MV-4-11 (cell line): ENCODE measurements around the gene ANKS3.
A peak's percentile ranks its signal among the peaks of the same experiment; 100 is the strongest.
"Not testable (repeated sequence)": the region's sequence is repeated elsewhere in the genome, so short reads cannot be mapped to it uniquely, and the experiment has no call there.

Experiments
- DNase-seq: peaks from one replicate; lab custom pipeline; 2025; lab: John Stamatoyannopoulos, UW

Gene ANKS3

GRCh38 chr16:4755687-4756086 is 21.6 kb upstream of the ANKS3 start:
- DNase-seq = no peak

- DNase-seq = no peak
Observed at GRCh38 chr16:4754865-4755264, 20.8 kb upstream of the ANKS3 start.

GRCh38 chr16:4753227-4753626 is 19.2 kb upstream of the ANKS3 start:
- DNase-seq = no peak

DNA sequence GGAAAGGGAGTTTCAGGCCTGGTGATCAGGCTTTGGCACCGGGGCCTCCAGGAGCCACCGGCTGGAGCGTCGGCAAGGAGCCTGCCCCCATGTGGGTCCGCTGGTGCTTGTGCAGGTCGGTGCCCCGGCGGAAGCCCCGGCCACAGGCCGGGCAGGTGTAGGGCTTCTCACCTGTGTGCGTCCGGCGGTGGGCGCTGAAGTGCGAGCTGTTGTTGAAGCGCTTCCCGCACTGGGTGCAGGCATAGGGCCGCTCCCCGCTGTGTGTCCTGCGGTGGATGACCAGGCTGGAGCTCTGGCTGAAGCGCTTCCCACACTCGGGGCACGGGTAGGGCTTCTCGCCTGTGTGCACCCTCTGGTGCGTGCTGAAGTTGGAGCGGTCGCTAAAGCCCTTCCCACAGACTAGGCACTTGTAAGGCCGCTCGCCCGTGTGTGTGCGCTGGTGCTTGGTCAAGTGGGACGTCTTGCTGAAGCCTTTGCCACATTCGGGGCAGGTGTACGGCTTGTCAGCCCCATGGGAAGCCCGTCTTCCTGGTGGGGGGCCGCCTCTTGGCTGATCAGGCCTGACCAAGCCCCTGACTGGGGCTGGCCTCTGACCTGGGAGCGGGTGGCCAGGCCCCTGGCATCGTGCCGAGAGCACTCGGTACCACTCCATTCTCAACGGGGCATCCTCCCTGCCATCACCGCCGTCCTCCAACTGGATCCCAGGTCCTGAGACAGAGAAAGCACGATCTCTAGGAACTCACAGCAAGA is 18.5 kb upstream of the ANKS3 start:
- DNase-seq = no peak

- no peak for DNase-seq
Observed at GRCh38 chr16:4750896-4751295, 16.8 kb upstream of the ANKS3 start.

DNA sequence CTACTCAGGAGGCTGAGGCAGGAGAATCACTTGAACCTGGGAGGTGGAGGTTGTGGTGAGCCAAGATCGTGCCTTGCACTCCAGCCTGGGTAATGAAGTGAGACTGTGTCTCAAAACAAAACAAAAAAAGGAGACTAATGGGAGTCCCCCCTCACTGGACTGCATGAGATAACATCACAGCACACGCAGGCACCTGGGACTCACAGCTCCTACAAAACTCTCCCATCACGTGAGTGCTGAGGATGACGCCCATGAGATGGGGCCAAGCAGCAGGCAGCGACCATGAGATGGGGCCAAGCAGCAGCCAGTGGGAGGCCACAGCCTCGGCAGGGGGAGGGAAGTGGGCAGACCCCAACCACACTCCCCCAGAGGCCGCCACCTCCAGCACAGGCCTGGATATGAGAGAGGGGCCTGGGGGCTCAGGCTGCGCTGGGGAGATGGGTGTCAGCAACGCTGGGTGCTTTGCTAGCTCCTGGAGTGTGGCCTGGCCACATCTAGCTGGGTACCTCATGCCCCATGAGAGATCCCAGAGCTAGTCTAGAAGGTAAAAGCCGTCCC is 15.7 kb upstream of the ANKS3 start:
- DNase-seq = no peak

DNA sequence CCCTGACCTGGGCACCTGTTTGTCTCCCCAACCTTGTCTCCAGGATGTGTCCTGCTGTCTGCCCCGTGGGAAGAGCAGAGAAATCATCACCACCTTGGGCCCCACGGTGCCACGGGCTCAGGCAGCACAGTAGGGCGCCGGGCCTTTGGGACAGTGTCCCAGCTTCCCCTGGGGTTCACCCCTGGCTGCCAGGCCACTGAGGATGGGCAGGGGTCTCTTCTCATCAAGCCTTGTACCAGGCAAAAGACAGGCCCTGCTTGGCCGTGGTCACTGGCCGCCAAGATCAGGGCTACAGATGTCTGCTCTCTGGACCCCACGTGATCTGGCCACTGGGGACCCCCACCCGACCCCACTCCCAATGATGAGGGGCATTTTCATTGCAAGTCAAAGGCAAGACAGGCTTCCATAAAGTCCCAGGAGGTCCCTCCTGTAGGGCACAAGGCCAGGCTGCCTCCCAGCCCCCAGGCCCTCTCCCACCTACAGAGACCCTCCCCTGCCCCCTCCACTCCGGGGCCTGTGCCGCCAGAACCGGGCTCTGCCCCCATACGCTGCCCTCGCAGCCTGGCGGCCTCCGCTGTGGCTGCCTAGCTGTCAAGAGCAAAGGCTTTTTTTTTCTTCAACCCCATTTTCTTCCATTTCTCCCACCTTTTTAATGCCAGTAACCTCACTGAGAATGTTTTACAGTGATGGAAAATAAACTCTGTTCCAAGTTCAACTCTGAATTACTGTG is 14.8 kb upstream of the ANKS3 start:
- no peak for DNase-seq

GRCh38 chr16:4747906-4748681 is 14.0 kb upstream of the ANKS3 start:
- DNase-seq = no peak

- DNase-seq = no peak
Observed at GRCh38 chr16:4746991-4747574, 13.0 kb upstream of the ANKS3 start.

GRCh38 chr16:4746215-4746614 is 12.1 kb upstream of the ANKS3 start:
- DNase-seq = no peak

- DNase-seq = no peak
Observed at GRCh38 chr16:4745274-4745569, 11.2 kb upstream of the ANKS3 start.

- DNase-seq = no peak
Observed at GRCh38 chr16:4744555-4745273, 10.6 kb upstream of the ANKS3 start.

DNA sequence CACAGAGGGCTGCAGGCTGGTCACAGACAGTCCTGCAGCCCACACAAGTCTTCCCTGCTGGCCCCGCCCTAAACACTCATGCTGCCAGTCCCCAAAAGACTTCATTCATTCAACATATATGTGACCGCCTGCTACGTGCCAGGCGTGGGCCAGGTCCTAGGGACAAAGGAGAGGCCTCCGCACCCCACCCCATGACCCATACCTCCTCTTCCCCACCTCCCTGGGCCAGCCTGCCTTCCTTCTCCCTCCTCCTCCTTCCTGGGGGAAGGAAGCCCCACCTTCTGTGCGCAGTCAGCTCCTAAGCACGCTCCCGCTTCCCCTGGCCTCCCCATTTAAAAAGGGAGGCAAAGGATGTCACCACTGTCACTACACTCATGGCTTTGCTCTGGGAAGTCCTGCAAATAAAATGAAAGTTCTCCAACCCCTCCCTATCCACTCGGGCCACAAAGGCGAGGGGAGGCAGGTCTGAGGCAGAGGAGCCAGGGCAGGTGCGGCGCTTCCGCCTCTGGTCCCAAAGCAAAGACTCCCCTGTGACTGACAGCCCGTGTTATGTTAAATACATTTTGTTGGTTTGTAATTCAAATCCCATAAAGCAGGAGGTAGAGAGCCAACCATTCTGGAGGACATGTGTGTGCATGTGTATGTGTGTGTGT is 9.3 kb upstream of the ANKS3 start:
- DNase-seq = no peak

- DNase-seq = not testable (repeated sequence)
Observed at GRCh38 chr16:4738370-4738769, 4.3 kb upstream of the ANKS3 start.

DNA sequence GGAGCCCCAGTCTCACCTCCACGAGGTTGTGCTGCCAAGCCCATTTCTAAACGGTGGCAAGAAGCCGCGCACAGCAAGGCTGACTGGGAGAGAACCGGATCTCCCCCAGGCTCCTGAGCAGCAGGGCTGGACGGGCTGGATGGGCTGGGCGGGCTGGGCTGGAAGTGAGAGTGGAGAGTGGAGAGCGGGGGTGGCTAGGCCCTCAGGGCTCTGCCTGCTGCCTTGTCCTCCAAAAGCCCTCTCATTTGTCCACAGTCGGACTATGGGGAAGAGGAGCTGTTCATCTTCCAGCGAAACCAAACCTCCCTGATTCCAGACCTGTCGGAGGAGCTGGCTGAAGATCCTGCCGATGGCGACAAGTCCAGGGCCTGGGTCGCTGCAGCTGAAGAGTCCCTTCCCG is 3.5 kb upstream of the ANKS3 start:
- no peak for DNase-seq

- no peak for DNase-seq
Observed at GRCh38 chr16:4736546-4736945, 2.5 kb upstream of the ANKS3 start.

DNA sequence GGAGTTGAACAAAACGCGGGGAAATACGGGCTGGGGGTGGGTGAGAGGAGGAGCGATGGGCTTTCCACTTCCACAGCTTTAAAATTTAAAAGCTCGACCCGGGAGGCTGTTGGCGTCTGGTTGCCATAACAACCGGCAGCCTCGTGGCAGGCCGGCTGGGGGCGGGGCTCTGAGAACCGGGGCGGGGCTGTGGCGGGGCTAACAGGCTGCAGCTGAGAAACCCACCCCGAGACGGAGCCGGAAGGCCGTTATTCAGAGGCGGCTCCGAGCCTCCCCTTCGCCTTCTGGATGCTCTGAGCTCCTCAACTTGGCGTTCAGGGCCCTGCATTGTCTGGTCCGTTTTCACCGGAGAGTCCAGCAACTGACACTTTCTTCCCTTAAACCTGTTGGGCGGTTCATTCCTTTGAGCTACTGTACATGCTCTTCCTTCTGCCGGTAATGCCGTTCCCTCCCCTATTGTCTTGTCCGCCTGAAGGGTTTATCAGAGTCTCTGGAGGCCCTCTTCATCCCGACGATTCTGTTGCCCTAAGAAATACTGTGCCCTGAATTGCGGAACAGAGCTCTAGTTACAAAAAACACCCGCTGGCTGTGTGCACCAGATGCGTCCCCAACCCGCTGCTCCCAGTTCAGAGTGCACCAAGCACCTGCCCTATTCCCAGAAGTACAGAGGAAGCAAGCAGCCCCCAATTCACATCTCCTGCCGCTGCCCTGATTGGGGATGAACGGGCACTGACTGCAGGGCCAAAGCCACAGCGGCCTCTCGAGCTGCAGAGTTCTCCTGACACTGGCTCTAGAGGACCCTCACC is 862 bp upstream of the ANKS3 start:
- DNase-seq = peak; percentile 70

DNA sequence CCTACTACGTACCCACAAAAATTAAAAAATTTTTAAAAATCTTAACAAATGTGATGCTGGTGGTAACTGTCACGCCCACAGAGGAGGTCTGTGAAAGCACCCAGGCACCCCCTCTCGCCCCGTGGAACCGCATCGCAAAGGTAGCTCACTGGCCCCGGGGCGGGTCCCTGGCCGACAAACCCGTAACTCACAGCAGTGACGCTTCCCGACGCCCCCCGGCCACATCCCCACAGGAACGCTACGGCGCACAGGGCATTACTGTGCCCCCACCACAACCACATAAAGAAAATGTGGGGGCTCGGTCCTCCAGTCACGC is 366 bp downstream of the ANKS3 start:
- no peak for DNase-seq

DNA sequence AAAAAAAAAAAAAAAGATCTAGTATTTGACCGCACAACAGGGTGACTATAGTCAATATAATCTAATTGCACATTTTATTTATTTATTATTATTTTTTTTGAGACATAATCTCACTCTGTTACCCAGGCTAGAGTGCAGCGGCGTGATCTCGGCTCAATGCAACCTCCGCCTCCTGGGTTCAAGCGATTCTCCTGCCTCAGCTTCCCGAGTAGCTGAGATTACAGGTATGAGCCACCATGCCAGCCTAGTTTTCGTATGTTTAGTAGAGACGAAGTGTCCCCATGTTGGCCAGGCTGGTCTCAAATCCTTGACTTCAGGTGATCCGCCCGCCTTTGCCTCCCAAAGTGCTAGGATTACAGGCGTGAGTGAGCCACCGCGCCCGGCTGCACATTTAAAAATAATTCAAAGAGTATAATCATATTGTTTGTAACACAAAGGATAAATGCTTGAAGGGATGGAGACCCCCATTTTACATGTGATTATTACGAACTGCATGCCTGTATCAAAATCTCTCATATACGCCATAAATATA is 794 bp downstream of the ANKS3 start:
- no peak for DNase-seq

DNA sequence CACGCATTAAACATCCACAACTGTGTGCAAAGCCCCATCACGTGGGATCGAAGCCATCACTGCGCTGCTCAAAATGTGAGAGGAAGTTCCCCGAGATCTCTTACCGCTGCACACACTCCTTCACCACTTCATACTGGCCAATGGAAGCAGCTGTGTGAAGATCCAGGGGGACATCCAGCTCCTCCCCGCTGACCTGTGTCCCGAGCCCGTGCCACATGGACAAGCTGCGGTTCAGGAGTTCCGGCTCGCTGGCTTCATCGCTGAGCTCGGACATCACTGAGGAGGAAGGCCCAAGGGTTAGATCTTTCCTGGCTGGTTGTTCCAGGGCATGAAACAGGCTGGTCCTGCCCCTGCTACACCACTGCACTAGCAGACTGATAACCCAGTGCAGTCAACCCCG is 4.2 kb downstream of the ANKS3 start:
- no peak for DNase-seq
